ENCODE results near the gene SLC25A39. TPM values are rescaled to one million over a fixed set of nuclear protein-coding genes. Genes with fewer than 3 reads are reported as not detected.
A peak's percentile ranks its signal among the peaks of the same experiment; 100 is the strongest.

Gene SLC25A39
- total and polyA plus RNA-seq, 11 donors = 37.2 to 96.0 (median 55.2) TPM

- TF ChIP-seq POLR2A (IDR thresholded peaks at IDR 0.05) = no peak
- no peak for TF ChIP-seq CTCF (IDR thresholded peaks at IDR 0.05)
- ATAC-seq (peak in 1 of 4 donors; percentile 17), DNase-seq (no peak)
- Histone ChIP-seq H3K27ac (no peak overlapping the region), H3K4me3 (peak overlapping the region in 10 of 12 donors; percentile 30 to 62 (median 55)), H3K9me3 (no peaks in the 10 kb centered on the region), H3K27me3 (peaks cover 0 to 29% (median 12%) of the 10 kb centered on the region in 9 donors), H3K36me3 (no peaks in the 10 kb centered on the region), H3K4me1 (peaks cover 0 to 20% (median 16%) of the 10 kb centered on the region in 12 donors)
- WGBS, 4 donors = 0 to 12% (median 3%) methylated on average over 15 of the region's 15 CpGs
- intact Hi-C loops (cut with DNase I) = loop anchor here in 1 of 10 donors (5.0 kb wide), 1 partner anchor 87 kb away; no protein-coding TSS in a partner anchor
These were observed 15.8 kb downstream of the SLC25A39 start for GRCh38 chr17:44308865-44309264.

GRCh38 chr17:44308320-44308818, 16.3 kb downstream of the SLC25A39 start, which contains the start of gene RUNDC3A:
Gene RUNDC3A, plus strand, starts transcription at chr17:44308601. Its CDS starts 232 bp downstream, at chr17:44308833.
- ATAC-seq = peak; percentile 95 to 99 (median 98)
- H3K4me3 ChIP-seq = peak within 1 kb of the TSS; percentile 27 to 62 (median 53)
- H3K27ac ChIP-seq = peak within 1 kb of the TSS in 4 of 12 donors; percentile 1 to 84 (median 37)
- peak; percentile 88 to 92 (median 89) for DNase-seq
- intact Hi-C loops (cut with DNase I) = loop anchor here in 1 of 10 donors (5.0 kb wide), 1 partner anchor 86 kb away; no protein-coding TSS in a partner anchor
- H3K36me3 ChIP-seq = no peaks in the 10 kb centered on the region
- peaks cover 0 to 20% (median 16%) of the 10 kb centered on the region in 12 donors for H3K4me1 ChIP-seq
- no peaks in the 10 kb centered on the region for H3K9me3 ChIP-seq
- TF ChIP-seq CTCF (IDR thresholded peaks at IDR 0.05) (no peak), POLR2A (IDR thresholded peaks at IDR 0.05) (no peak)
- WGBS, 4 donors = 1 to 2% (median 2%) methylated on average over 18 to 39 of the region's 39 CpGs
- peaks cover 0 to 24% (median 7%) of the 10 kb centered on the region in 9 donors for H3K27me3 ChIP-seq

GRCh38 chr17:44307387-44308186, 17.0 kb downstream of the SLC25A39 start:
- Histone ChIP-seq H3K4me1 (peaks cover 0 to 20% (median 16%) of the 10 kb centered on the region in 12 donors), H3K36me3 (no peaks in the 10 kb centered on the region), H3K27ac (peak overlapping the region in 4 of 12 donors; percentile 1 to 84 (median 37)), H3K4me3 (peak overlapping the region; percentile 27 to 62 (median 53)), H3K27me3 (peaks cover 0 to 19% (median 0%) of the 10 kb centered on the region in 9 donors), H3K9me3 (no peaks in the 10 kb centered on the region)
- intact Hi-C loops (cut with DNase I) = loop anchor here in 1 of 10 donors (5.0 kb wide), 1 partner anchor 85 kb away; no protein-coding TSS in a partner anchor
- TF ChIP-seq CTCF (IDR thresholded peaks at IDR 0.05) = no peak
- no peak for TF ChIP-seq POLR2A (IDR thresholded peaks at IDR 0.05)
- peak in 2 of 5 donors; percentile 50 to 51 for DNase-seq
- peak; percentile 75 to 83 (median 78) for ATAC-seq
- 3 to 5% (median 3%) methylated on average over 25 to 26 of the region's 26 CpGs for WGBS, 4 donors

- Histone ChIP-seq H3K9me3 (no peaks in the 10 kb centered on the region), H3K36me3 (no peaks in the 10 kb centered on the region), H3K27me3 (peaks cover 0 to 23% (median 0%) of the 10 kb centered on the region in 9 donors), H3K4me3 (no peak overlapping the region), H3K27ac (no peak overlapping the region), H3K4me1 (peaks cover 0 to 20% (median 16%) of the 10 kb centered on the region in 12 donors)
- DNase-seq (no peak), ATAC-seq (no peak)
- intact Hi-C loops (cut with DNase I) = loop anchor here in 1 of 10 donors (5.0 kb wide), 1 partner anchor 82 kb away; no protein-coding TSS in a partner anchor
- TF ChIP-seq POLR2A (IDR thresholded peaks at IDR 0.05) (no peak), CTCF (IDR thresholded peaks at IDR 0.05) (no peak)
These were observed 20.0 kb downstream of the SLC25A39 start for GRCh38 chr17:44304651-44305050.

All from heart left ventricle (tissue), 16 donors.